ENCODE measurements around the gene CYP4B1. TPM values are rescaled to one million over a fixed set of nuclear protein-coding genes. Genes with fewer than 3 reads are reported as not detected.

Gene CYP4B1
- total RNA-seq, 2 experiments from 2014 or later: not detected

DNA sequence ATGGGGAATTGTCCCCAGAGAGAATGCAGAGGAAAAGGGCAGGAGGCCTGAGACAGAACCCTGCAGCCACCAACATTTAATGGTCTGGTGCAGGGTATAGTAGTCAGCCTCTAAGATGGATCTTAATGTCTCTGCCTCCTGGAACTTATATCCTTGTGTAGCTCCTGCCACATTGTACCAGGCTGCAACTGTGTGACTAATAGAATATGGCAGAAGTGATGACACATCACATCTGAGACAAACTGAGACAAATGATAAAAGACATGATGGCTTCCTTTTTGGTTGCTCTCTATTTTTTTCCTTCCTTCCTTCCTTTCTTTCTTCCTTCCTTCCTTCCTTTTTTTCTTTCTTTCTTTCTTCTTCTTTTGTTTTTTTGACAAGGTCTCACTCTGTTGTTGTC is 37.1 kb upstream of the CYP4B1 start:
- intact Hi-C loops (cut with micrococcal nuclease; ENCODE audit: unreplicated experiment): no loop called here
- H3K9me2 ChIP-seq (ENCODE audit: insufficient read depth, low read length): no peaks in the 10 kb centered on the region
- ChIA-PET POLR2A (no interaction called here), CTCF (ENCODE audit: unreplicated experiment) (no interaction called here)
- no peaks in the 10 kb centered on the region for H3K79me2 ChIP-seq (ENCODE audit: insufficient read depth, low read depth, low read length)
- TF ChIP-seq, protein P1, sequence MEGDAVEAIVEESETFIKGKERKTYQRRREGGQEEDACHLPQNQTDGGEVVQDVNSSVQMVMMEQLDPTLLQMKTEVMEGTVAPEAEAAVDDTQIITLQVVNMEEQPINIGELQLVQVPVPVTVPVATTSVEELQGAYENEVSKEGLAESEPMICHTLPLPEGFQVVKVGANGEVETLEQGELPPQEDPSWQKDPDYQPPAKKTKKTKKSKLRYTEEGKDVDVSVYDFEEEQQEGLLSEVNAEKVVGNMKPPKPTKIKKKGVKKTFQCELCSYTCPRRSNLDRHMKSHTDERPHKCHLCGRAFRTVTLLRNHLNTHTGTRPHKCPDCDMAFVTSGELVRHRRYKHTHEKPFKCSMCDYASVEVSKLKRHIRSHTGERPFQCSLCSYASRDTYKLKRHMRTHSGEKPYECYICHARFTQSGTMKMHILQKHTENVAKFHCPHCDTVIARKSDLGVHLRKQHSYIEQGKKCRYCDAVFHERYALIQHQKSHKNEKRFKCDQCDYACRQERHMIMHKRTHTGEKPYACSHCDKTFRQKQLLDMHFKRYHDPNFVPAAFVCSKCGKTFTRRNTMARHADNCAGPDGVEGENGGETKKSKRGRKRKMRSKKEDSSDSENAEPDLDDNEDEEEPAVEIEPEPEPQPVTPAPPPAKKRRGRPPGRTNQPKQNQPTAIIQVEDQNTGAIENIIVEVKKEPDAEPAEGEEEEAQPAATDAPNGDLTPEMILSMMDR (conservative IDR thresholded peaks at IDR 0.05; ENCODE audit: low read length): no peak
- no peaks in the 10 kb centered on the region for H4K20me1 ChIP-seq (ENCODE audit: insufficient read depth, low read length)
- no peak overlapping the region for H2AFZ ChIP-seq (ENCODE audit: low read length)
- H3K4me3 ChIP-seq (ENCODE audit: low read depth, low read length, poor library complexity, severe bottlenecking): no peak overlapping the region
- no TSS peak for BruUV-seq (replicated peaks)
- H3K4me2 ChIP-seq (ENCODE audit: low read length): no peak overlapping the region
- no peak for DNase-seq (ENCODE audit: low spot score)
- H3K9me3 ChIP-seq (ENCODE audit: low read length): no peaks in the 10 kb centered on the region
- no peaks in the 10 kb centered on the region for H3K36me3 ChIP-seq (ENCODE audit: insufficient read depth, low read length)
- no peaks in the 10 kb centered on the region for H3K4me1 ChIP-seq (ENCODE audit: insufficient read depth, low read length, poor library complexity, severe bottlenecking)
- no peak overlapping the region for H3K27ac ChIP-seq (ENCODE audit: low read depth, low read length, poor library complexity, severe bottlenecking)

DNA sequence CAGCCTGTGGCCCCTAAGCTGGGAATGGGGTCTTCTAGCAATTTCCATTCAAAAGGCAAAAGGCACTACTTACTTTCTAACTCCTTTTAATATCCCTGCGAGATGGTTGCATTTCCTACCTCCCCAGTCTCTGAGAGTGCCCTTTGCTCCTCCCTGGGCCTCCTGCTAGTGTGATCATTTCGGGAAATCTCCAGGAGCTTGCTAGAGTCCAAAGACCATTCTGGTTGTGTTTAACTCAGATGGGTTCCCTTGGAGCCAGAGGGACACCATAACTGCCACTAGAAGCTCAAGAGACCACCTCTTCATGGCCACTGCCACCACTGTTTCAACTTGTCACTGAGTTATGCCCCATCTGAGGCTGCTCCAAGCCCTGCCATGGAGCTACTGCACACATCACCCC is 34.4 kb upstream of the CYP4B1 start:
- Histone ChIP-seq H3K9me3 (ENCODE audit: low read length) (no peaks in the 10 kb centered on the region), H3K4me3 (ENCODE audit: low read depth, low read length, poor library complexity, severe bottlenecking) (no peak overlapping the region), H2AFZ (ENCODE audit: low read length) (no peak overlapping the region), H3K36me3 (ENCODE audit: insufficient read depth, low read length) (no peaks in the 10 kb centered on the region), H3K4me2 (ENCODE audit: low read length) (no peak overlapping the region), H3K27ac (ENCODE audit: low read depth, low read length, poor library complexity, severe bottlenecking) (no peak overlapping the region), H4K20me1 (ENCODE audit: insufficient read depth, low read length) (no peaks in the 10 kb centered on the region), H3K9me2 (ENCODE audit: insufficient read depth, low read length) (no peaks in the 10 kb centered on the region), H3K4me1 (ENCODE audit: insufficient read depth, low read length, poor library complexity, severe bottlenecking) (no peaks in the 10 kb centered on the region), H3K79me2 (ENCODE audit: insufficient read depth, low read depth, low read length) (no peaks in the 10 kb centered on the region)
- BruUV-seq (replicated peaks): no TSS peak
- no peak for DNase-seq (ENCODE audit: low spot score)
- TF ChIP-seq EZH2phosphoT487 (IDR thresholded peaks at IDR 0.05; ENCODE audit: borderline replicate concordance, low read depth, low read length): no peak
- TF ChIP-seq, protein P1 (conservative IDR thresholded peaks at IDR 0.05; ENCODE audit: low read length): no peak
- ChIA-PET POLR2A (no interaction called here), CTCF (ENCODE audit: unreplicated experiment) (no interaction called here)
- intact Hi-C loops (cut with micrococcal nuclease; ENCODE audit: unreplicated experiment): no loop called here

DNA sequence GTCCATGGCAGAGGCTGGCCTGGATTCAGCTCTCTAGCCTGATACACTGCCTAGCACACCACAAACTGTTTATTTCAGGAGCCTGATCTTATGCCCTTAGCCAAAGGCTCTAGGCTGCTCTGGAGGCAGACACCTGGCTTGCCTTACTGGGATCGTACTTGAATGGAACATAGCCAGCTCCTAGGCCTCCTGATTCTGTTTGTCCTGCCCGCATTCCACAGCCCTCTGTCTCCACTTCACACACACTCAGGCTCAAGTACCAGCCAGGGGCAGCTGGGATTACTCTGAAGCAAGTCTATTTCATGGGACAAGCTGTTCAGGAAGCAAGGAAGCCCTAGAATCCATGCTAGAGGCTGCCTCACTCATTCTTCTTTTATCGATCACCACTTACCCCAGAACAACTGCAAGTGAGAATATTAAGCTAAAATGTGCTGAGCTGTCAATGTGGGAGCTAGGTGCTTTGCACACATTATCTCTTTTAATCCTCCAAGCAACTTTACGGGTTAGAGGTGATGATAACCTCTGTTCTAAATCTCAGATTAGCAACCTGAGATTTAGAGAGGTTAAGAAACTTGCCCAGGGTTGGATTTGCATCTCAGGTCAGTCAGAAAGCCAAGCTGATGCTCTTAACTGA is 31.1 kb upstream of the CYP4B1 start:
- DNase-seq (ENCODE audit: low spot score): no peak
- Histone ChIP-seq H3K9me2 (ENCODE audit: insufficient read depth, low read length) (no peaks in the 10 kb centered on the region), H3K79me2 (ENCODE audit: insufficient read depth, low read depth, low read length) (no peaks in the 10 kb centered on the region), H3K27ac (ENCODE audit: low read depth, low read length, poor library complexity, severe bottlenecking) (no peak overlapping the region), H3K4me1 (ENCODE audit: insufficient read depth, low read length, poor library complexity, severe bottlenecking) (no peaks in the 10 kb centered on the region), H3K9me3 (ENCODE audit: low read length) (no peaks in the 10 kb centered on the region), H2AFZ (ENCODE audit: low read length) (no peak overlapping the region), H4K20me1 (ENCODE audit: insufficient read depth, low read length) (no peaks in the 10 kb centered on the region), H3K36me3 (ENCODE audit: insufficient read depth, low read length) (no peaks in the 10 kb centered on the region), H3K4me3 (ENCODE audit: low read depth, low read length, poor library complexity, severe bottlenecking) (no peak overlapping the region), H3K4me2 (ENCODE audit: low read length) (no peak overlapping the region)
- intact Hi-C loops (cut with micrococcal nuclease; ENCODE audit: unreplicated experiment): no loop called here
- TF ChIP-seq, protein P1 (conservative IDR thresholded peaks at IDR 0.05; ENCODE audit: low read length): no peak
- no peak for TF ChIP-seq EZH2phosphoT487 (IDR thresholded peaks at IDR 0.05; ENCODE audit: borderline replicate concordance, low read depth, low read length)
- POLR2A ChIA-PET: interaction anchor here (0.9 kb wide), 1 partner anchor 14 kb away, joined by 3 read pairs; no protein-coding TSS in a partner anchor
- CTCF ChIA-PET (ENCODE audit: unreplicated experiment): no interaction called here
- no TSS peak for BruUV-seq (replicated peaks)
